Keratinocyte (primary cell): Measurements from ENCODE around the gene COL11A2.

Source experiments
- CTCF ChIP-seq, 3 experiments: IDR thresholded peaks in 1 of 3; conservative IDR thresholded peaks in 1 of 3; optimal IDR thresholded peaks in 1 of 3; 2 replicates in 2 of 3; 3 replicates in 1 of 3; pipeline versions ENCODE3 to v1.5.1; 2011; ENCODE audit warnings: low read length in 3 of 3, mild to moderate bottlenecking in 3 of 3, moderate library complexity in 2 of 3, control low read depth in 1 of 3, inconsistent platforms in 1 of 3; ENCODE audit not compliant: insufficient read depth in 2 of 3; ENCODE audit errors: extremely low read depth in 1 of 3
- EZH2 ChIP-seq: IDR thresholded peaks from one replicate; pipeline ENCODE4 v1.6.1; 2012; ENCODE audit warnings: inconsistent platforms, mild to moderate bottlenecking, low read length, moderate library complexity

- TF ChIP-seq CTCF (optimal IDR thresholded peaks at IDR 0.05 in 1 of 3, IDR thresholded peaks at IDR 0.05 in 1 of 3, conservative IDR thresholded peaks at IDR 0.05 in 1 of 3; ENCODE audit: extremely low read depth in 1 of 3, insufficient read depth in 2 of 3, low read length in 3 of 3): no peak
- no peak for TF ChIP-seq EZH2
These were observed 45.5 kb upstream of the COL11A2 start for GRCh38 chr6:33237741-33238140.
